AG09319 (cell line): Measurements from ENCODE around the gene MRPL43.
"Not testable (repeated sequence)": the region's sequence is repeated elsewhere in the genome, so short reads cannot be mapped to it uniquely, and the experiment has no call there.

ENCODE experiments used
- DNase-seq: peaks from one replicate; pipeline ENCODE4 v3.0.0-alpha.2; 2010; ENCODE audit warnings: low read depth; ENCODE audit errors: extremely low read depth
- CTCF ChIP-seq: IDR thresholded peaks from 2 replicates; pipeline ENCODE4 v1.5.1; 2011; ENCODE audit warnings: low read depth, mild to moderate bottlenecking, inconsistent platforms, low read length, moderate library complexity

MRPL43 gene

GRCh38 chr10:100979791-100980272, 7.5 kb downstream of the MRPL43 start:
- DNase-seq = no peak
- TF ChIP-seq CTCF = no peak

GRCh38 chr10:100978901-100979195, 8.4 kb downstream of the MRPL43 start:
- DNase-seq = no peak
- TF ChIP-seq CTCF = no peak

- no peak for DNase-seq
- TF ChIP-seq CTCF = no peak
These were observed 9.0 kb downstream of the MRPL43 start for GRCh38 chr10:100978121-100978900.

GRCh38 chr10:100977436-100977835, 9.9 kb downstream of the MRPL43 start:
- TF ChIP-seq CTCF = no peak

GRCh38 chr10:100976906-100977305, 10.4 kb downstream of the MRPL43 start:
- no peak for DNase-seq

More at GRCh38 chr10:100977436-100977835, 9.9 kb downstream of the MRPL43 start:
- DNase-seq = no peak

GRCh38 chr10:100975397-100975796, 11.9 kb downstream of the MRPL43 start:
- DNase-seq = not testable (repeated sequence)

More at GRCh38 chr10:100976906-100977305, 10.4 kb downstream of the MRPL43 start:
- TF ChIP-seq CTCF = no peak

- no peak for DNase-seq
- TF ChIP-seq CTCF = no peak
These were observed 14.3 kb downstream of the MRPL43 start for GRCh38 chr10:100972904-100973535.
